Sigmoid colon (tissue), 4 donors: ENCODE measurements around the gene C8G.

ENCODE experiments used
- POLR2AphosphoS5 ChIP-seq, 4 donors: sonication (generic); formaldehyde crosslinking; IDR thresholded peaks; one replicate each; pipeline ENCODE4 v1.6.1; 2017; ENCODE audit warnings: antibody characterized with exemption in 4 of 4
- TF ChIP-seq, protein P1 (sequence below), 4 experiments: fragments of 450-650 bp in 3 of 4; fragments of 200-600 bp in 1 of 4; IDR thresholded peaks; one replicate each; pipeline ENCODE4 v1.5.1; 2016 to 2019; ENCODE audit warnings: antibody characterized with exemption in 4 of 4, mild to moderate bottlenecking in 3 of 4, moderate library complexity in 2 of 4

DNA sequence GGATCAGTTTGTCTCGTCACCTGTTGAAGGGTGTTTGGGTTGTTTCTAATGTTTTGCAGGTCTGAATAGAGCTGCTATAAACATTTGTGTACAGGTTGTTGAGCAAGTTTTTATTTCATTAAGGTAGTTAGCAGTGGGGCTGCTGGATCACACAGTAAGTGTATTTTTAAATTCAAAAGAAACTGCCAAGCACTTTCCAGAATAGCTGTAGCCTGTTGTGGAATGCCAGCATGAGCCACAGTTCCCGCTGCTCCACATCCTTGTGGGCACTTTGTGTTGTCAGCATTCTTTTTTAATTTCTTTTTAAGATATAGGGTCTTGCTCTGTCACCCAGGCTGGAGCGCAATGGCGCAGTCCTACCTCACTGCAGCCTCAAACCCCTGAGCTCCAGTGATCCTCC is 15.0 kb upstream of the C8G start:
- TF ChIP-seq POLR2AphosphoS5 (IDR thresholded peaks at IDR 0.05), result no peak
- TF ChIP-seq, protein P1, sequence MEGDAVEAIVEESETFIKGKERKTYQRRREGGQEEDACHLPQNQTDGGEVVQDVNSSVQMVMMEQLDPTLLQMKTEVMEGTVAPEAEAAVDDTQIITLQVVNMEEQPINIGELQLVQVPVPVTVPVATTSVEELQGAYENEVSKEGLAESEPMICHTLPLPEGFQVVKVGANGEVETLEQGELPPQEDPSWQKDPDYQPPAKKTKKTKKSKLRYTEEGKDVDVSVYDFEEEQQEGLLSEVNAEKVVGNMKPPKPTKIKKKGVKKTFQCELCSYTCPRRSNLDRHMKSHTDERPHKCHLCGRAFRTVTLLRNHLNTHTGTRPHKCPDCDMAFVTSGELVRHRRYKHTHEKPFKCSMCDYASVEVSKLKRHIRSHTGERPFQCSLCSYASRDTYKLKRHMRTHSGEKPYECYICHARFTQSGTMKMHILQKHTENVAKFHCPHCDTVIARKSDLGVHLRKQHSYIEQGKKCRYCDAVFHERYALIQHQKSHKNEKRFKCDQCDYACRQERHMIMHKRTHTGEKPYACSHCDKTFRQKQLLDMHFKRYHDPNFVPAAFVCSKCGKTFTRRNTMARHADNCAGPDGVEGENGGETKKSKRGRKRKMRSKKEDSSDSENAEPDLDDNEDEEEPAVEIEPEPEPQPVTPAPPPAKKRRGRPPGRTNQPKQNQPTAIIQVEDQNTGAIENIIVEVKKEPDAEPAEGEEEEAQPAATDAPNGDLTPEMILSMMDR (IDR thresholded peaks at IDR 0.05), result no peak
